Kasumi-1 (cell line): ENCODE measurements around the gene DUS3L.

Experiments
- DNase-seq, 2 experiments: peaks; one replicate each; lab custom pipeline; 2025; lab: John Stamatoyannopoulos, UW

The DUS3L gene

GRCh38 chr19:5821521-5822180 lies 30.7 kb upstream of the DUS3L start:
- no peak for DNase-seq

GRCh38 chr19:5820785-5821184 lies 29.8 kb upstream of the DUS3L start:
- no peak for DNase-seq

- DNase-seq: no peak
Measured at GRCh38 chr19:5818594-5818993, 27.6 kb upstream of the DUS3L start.

GRCh38 chr19:5817218-5817617 lies 26.3 kb upstream of the DUS3L start:
- DNase-seq: no peak

GRCh38 chr19:5814852-5815246 lies 23.9 kb upstream of the DUS3L start:
- no peak for DNase-seq

GRCh38 chr19:5814123-5814851 lies 23.3 kb upstream of the DUS3L start:
- no peak for DNase-seq

GRCh38 chr19:5811117-5811516 lies 20.2 kb upstream of the DUS3L start:
- DNase-seq: no peak

GRCh38 chr19:5809469-5809868 lies 18.5 kb upstream of the DUS3L start:
- no peak for DNase-seq

- no peak for DNase-seq
Measured at GRCh38 chr19:5809053-5809452, 18.1 kb upstream of the DUS3L start.

- no peak for DNase-seq
Measured at GRCh38 chr19:5808120-5808816, 17.3 kb upstream of the DUS3L start.

GRCh38 chr19:5806905-5807304 lies 15.9 kb upstream of the DUS3L start:
- no peak for DNase-seq

- DNase-seq: no peak
Measured at GRCh38 chr19:5806133-5806489, 15.1 kb upstream of the DUS3L start.

GRCh38 chr19:5805462-5806132 lies 14.6 kb upstream of the DUS3L start:
- peak; percentile 34 to 52 for DNase-seq

GRCh38 chr19:5804516-5805461 lies 13.8 kb upstream of the DUS3L start, which contains the start of gene NRTN:
Gene NRTN (plus strand): TSS chr19:5805067. CDS start chr19:5824166, 19,099 bp downstream.
- peak in 1 of 2 experiments; percentile 3 for DNase-seq

- DNase-seq: peak; percentile 91 to 93
Measured at GRCh38 chr19:5803752-5804515, 13.0 kb upstream of the DUS3L start.

- DNase-seq: no peak
Measured at GRCh38 chr19:5803441-5803751, 12.4 kb upstream of the DUS3L start.

- no peak for DNase-seq
Measured at GRCh38 chr19:5801796-5802619, 11.0 kb upstream of the DUS3L start.

- no peak for DNase-seq
Measured at GRCh38 chr19:5800361-5801270, 9.7 kb upstream of the DUS3L start.
